ENCODE measurements around the gene CNIH3.

DNA sequence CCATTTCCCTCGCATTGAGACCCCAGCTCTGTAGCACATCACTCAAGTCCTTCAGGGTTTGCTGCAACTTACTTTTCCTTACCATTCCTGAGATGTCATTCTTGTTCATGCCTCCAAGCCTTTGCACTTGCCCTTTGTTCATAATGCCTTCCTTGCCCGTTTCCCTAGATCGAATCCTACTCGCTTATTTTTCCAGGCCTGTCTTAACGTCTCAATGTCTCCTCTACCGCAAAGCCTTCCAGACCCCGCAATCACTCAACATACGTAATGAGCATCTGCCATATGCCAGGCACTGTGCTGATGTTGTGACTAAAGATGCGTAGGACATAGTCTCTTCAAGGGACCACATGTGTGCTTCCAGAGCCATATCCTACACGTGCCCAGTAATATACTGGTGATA is 31.1 kb upstream of the CNIH3 start:
- TF ChIP-seq, protein P1, sequence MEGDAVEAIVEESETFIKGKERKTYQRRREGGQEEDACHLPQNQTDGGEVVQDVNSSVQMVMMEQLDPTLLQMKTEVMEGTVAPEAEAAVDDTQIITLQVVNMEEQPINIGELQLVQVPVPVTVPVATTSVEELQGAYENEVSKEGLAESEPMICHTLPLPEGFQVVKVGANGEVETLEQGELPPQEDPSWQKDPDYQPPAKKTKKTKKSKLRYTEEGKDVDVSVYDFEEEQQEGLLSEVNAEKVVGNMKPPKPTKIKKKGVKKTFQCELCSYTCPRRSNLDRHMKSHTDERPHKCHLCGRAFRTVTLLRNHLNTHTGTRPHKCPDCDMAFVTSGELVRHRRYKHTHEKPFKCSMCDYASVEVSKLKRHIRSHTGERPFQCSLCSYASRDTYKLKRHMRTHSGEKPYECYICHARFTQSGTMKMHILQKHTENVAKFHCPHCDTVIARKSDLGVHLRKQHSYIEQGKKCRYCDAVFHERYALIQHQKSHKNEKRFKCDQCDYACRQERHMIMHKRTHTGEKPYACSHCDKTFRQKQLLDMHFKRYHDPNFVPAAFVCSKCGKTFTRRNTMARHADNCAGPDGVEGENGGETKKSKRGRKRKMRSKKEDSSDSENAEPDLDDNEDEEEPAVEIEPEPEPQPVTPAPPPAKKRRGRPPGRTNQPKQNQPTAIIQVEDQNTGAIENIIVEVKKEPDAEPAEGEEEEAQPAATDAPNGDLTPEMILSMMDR (IDR thresholded peaks at IDR 0.05; ENCODE audit: low read depth, low read length), result no peak
- no peak for TF ChIP-seq POLR2A (IDR thresholded peaks at IDR 0.05; ENCODE audit: extremely low read depth, insufficient read length)
- TF ChIP-seq, protein P2, sequence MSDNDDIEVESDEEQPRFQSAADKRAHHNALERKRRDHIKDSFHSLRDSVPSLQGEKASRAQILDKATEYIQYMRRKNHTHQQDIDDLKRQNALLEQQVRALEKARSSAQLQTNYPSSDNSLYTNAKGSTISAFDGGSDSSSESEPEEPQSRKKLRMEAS (IDR thresholded peaks at IDR 0.05; ENCODE audit: low read depth, low read length), result no peak
